ENCODE measurements around the gene RFESD. TPM values are rescaled to one million over a fixed set of nuclear protein-coding genes. Genes with fewer than 3 reads are reported as not detected.

RFESD gene
- total and polyA plus RNA-seq, 4 donors, result 1.1 to 98.0 (median 1.4) TPM

DNA sequence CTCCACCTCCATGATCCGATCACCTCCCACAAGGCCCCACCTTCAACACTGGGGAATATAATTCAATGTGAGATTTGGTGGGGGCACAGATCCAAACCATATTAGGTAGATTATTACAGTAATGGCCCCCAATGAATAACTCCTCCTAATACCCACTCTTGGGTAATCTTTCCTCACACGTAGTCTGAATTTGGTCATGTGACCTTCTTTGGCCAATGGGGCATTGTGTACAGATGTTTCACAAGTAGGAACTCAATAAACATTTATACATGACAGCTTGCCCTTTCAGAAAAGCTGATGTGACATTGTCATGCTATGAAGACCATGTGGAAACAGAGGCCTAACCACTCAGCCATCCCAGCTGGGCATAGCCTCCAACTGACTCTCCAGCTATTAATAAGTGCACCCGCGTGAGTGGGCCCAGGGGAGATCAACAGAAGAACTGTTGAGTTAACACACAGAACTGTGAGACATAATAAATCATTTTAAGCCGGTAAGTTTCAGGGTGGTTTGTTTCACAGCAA, 16.1 kb upstream of the RFESD start:
- H3K36me3 ChIP-seq (ENCODE audit: control insufficient read depth in 4 of 4, insufficient read depth in 3 of 4, low read depth in 1 of 4, low read length in 3 of 4), result no peaks in the 10 kb centered on the region
- no peak overlapping the region for H3K27ac ChIP-seq (ENCODE audit: low read depth in 1 of 2, low read length in 2 of 2)
- WGBS, result 85% methylated on average over 5 of the region's 5 CpGs
- no peaks in the 10 kb centered on the region for H3K27me3 ChIP-seq (ENCODE audit: control insufficient read depth in 4 of 4, insufficient read depth in 4 of 4, low read length in 3 of 4)
- H3K4me3 ChIP-seq (ENCODE audit: low read depth in 1 of 3, low read length in 3 of 3), result no peak overlapping the region
- H3K9ac ChIP-seq (ENCODE audit: low read depth in 1 of 2, low read length in 2 of 2), result no peak overlapping the region
- TF ChIP-seq RAD21 (IDR thresholded peaks at IDR 0.05), result no peak
- no peak for TF ChIP-seq YY1 (IDR thresholded peaks at IDR 0.05)
- TF ChIP-seq GABPA (IDR thresholded peaks at IDR 0.05 in 1 of 2, conservative IDR thresholded peaks at IDR 0.05 in 1 of 2), result no peak
- TF ChIP-seq HNF4A (conservative IDR thresholded peaks at IDR 0.05), result no peak
- TF ChIP-seq, protein P1, sequence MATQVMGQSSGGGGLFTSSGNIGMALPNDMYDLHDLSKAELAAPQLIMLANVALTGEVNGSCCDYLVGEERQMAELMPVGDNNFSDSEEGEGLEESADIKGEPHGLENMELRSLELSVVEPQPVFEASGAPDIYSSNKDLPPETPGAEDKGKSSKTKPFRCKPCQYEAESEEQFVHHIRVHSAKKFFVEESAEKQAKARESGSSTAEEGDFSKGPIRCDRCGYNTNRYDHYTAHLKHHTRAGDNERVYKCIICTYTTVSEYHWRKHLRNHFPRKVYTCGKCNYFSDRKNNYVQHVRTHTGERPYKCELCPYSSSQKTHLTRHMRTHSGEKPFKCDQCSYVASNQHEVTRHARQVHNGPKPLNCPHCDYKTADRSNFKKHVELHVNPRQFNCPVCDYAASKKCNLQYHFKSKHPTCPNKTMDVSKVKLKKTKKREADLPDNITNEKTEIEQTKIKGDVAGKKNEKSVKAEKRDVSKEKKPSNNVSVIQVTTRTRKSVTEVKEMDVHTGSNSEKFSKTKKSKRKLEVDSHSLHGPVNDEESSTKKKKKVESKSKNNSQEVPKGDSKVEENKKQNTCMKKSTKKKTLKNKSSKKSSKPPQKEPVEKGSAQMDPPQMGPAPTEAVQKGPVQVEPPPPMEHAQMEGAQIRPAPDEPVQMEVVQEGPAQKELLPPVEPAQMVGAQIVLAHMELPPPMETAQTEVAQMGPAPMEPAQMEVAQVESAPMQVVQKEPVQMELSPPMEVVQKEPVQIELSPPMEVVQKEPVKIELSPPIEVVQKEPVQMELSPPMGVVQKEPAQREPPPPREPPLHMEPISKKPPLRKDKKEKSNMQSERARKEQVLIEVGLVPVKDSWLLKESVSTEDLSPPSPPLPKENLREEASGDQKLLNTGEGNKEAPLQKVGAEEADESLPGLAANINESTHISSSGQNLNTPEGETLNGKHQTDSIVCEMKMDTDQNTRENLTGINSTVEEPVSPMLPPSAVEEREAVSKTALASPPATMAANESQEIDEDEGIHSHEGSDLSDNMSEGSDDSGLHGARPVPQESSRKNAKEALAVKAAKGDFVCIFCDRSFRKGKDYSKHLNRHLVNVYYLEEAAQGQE (IDR thresholded peaks at IDR 0.05), result no peak
- TF ChIP-seq, protein P2, sequence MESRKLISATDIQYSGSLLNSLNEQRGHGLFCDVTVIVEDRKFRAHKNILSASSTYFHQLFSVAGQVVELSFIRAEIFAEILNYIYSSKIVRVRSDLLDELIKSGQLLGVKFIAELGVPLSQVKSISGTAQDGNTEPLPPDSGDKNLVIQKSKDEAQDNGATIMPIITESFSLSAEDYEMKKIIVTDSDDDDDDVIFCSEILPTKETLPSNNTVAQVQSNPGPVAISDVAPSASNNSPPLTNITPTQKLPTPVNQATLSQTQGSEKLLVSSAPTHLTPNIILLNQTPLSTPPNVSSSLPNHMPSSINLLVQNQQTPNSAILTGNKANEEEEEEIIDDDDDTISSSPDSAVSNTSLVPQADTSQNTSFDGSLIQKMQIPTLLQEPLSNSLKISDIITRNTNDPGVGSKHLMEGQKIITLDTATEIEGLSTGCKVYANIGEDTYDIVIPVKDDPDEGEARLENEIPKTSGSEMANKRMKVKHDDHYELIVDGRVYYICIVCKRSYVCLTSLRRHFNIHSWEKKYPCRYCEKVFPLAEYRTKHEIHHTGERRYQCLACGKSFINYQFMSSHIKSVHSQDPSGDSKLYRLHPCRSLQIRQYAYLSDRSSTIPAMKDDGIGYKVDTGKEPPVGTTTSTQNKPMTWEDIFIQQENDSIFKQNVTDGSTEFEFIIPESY (IDR thresholded peaks at IDR 0.05), result no peak
- H3K4me1 ChIP-seq (ENCODE audit: control insufficient read depth in 4 of 4, insufficient read depth in 4 of 4, low read length in 3 of 4), result no peaks in the 10 kb centered on the region
- no peaks in the 10 kb centered on the region for H3K9me3 ChIP-seq (ENCODE audit: control insufficient read depth in 4 of 4, low read length in 3 of 4)
- no peak for DNase-seq (ENCODE audit: low spot score)

DNA sequence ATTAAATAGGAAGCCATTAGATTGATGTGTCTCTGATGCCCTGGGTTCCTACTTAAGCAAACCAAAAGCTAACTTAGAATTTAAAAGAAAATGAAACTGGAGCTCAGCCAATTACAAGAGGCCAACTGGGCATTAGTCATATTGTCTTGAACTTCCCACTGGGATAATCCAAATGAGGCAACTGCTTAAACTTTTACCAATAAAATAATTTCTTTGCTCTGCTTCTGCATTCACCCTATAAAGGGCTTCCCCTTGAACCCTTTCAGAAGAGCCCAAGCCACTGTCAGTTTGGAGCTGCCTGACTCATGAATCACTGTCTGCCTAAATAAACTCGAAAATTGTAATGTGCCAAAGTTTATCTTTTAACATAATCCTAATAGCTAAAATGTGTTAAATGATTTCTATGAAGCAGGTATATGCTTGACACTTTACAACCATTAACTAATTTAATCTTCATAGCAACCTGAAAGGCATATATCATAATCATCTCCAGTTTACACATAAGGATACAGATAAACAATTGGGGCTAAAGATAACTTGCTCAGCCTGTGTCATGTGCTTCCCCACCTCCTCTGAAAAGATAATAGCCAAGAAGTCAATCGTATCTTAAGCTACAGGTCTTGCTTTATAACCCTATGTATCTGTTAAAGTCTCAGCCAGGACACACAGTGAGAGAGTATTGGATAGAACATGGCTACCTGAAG, 15.2 kb upstream of the RFESD start:
- no peaks in the 10 kb centered on the region for H3K27me3 ChIP-seq (ENCODE audit: control insufficient read depth in 4 of 4, insufficient read depth in 4 of 4, low read length in 3 of 4)
- WGBS, result 82% methylated on average over 2 of the region's 2 CpGs
- H3K27ac ChIP-seq (ENCODE audit: low read depth in 1 of 2, low read length in 2 of 2), result no peak overlapping the region
- H3K36me3 ChIP-seq (ENCODE audit: control insufficient read depth in 4 of 4, insufficient read depth in 3 of 4, low read depth in 1 of 4, low read length in 3 of 4), result no peaks in the 10 kb centered on the region
- no peak overlapping the region for H3K4me3 ChIP-seq (ENCODE audit: low read depth in 1 of 3, low read length in 3 of 3)
- H3K4me1 ChIP-seq (ENCODE audit: control insufficient read depth in 4 of 4, insufficient read depth in 4 of 4, low read length in 3 of 4), result no peaks in the 10 kb centered on the region
- H3K9ac ChIP-seq (ENCODE audit: low read depth in 1 of 2, low read length in 2 of 2), result no peak overlapping the region
- no peak for DNase-seq (ENCODE audit: low spot score)
- H3K9me3 ChIP-seq (ENCODE audit: control insufficient read depth in 4 of 4, low read length in 3 of 4), result no peaks in the 10 kb centered on the region
- TF ChIP-seq SP1 (IDR thresholded peaks at IDR 0.05) (no peak), NR2F2 (IDR thresholded peaks at IDR 0.05) (no peak), FOXA2 (IDR thresholded peaks at IDR 0.05) (no peak), YY1 (IDR thresholded peaks at IDR 0.05) (no peak), GABPA (IDR thresholded peaks at IDR 0.05 in 1 of 2, conservative IDR thresholded peaks at IDR 0.05 in 1 of 2) (no peak), JUND (IDR thresholded peaks at IDR 0.05) (no peak), HNF4G (IDR thresholded peaks at IDR 0.05) (no peak), RAD21 (IDR thresholded peaks at IDR 0.05) (no peak), FOXA1 (IDR thresholded peaks at IDR 0.05) (no peak), EGR1 (IDR thresholded peaks at IDR 0.05; ENCODE audit: low read depth in 2 of 2) (no peak), TAF1 (conservative IDR thresholded peaks at IDR 0.05) (no peak), RXRA (IDR thresholded peaks at IDR 0.05) (no peak), HNF4A (conservative IDR thresholded peaks at IDR 0.05) (no peak)
- TF ChIP-seq, protein P2 (IDR thresholded peaks at IDR 0.05), result no peak
- TF ChIP-seq, protein P3, sequence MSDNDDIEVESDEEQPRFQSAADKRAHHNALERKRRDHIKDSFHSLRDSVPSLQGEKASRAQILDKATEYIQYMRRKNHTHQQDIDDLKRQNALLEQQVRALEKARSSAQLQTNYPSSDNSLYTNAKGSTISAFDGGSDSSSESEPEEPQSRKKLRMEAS (IDR thresholded peaks at IDR 0.05), result no peak
- TF ChIP-seq, protein P1 (IDR thresholded peaks at IDR 0.05), result no peak
- TF ChIP-seq, protein P4, sequence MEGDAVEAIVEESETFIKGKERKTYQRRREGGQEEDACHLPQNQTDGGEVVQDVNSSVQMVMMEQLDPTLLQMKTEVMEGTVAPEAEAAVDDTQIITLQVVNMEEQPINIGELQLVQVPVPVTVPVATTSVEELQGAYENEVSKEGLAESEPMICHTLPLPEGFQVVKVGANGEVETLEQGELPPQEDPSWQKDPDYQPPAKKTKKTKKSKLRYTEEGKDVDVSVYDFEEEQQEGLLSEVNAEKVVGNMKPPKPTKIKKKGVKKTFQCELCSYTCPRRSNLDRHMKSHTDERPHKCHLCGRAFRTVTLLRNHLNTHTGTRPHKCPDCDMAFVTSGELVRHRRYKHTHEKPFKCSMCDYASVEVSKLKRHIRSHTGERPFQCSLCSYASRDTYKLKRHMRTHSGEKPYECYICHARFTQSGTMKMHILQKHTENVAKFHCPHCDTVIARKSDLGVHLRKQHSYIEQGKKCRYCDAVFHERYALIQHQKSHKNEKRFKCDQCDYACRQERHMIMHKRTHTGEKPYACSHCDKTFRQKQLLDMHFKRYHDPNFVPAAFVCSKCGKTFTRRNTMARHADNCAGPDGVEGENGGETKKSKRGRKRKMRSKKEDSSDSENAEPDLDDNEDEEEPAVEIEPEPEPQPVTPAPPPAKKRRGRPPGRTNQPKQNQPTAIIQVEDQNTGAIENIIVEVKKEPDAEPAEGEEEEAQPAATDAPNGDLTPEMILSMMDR (IDR thresholded peaks at IDR 0.05; ENCODE audit: low read depth, low read length, missing input control), result no peak

All from liver (tissue), 9 donors.